ENCODE data around the gene BBX.
A peak's percentile ranks its signal among the peaks of the same experiment; 100 is the strongest.
"Not testable (repeated sequence)": the region's sequence is repeated elsewhere in the genome, so short reads cannot be mapped to it uniquely, and the experiment has no call there.

BBX gene

GRCh38 chr3:107543666-107544065, 20.9 kb downstream of the BBX start:
- DNase-seq: no peak

GRCh38 chr3:107545680-107546120, 22.9 kb downstream of the BBX start:
- DNase-seq: no peak

GRCh38 chr3:107548601-107549000, 25.8 kb downstream of the BBX start:
- DNase-seq: no peak

GRCh38 chr3:107555359-107555758, 32.6 kb downstream of the BBX start:
- no peak for DNase-seq

- no peak for DNase-seq
Observed at GRCh38 chr3:107557743-107558142, 35.0 kb downstream of the BBX start.

- no peak for DNase-seq
Observed at GRCh38 chr3:107560166-107560565, 37.4 kb downstream of the BBX start.

GRCh38 chr3:107561980-107562379, 39.2 kb downstream of the BBX start:
- no peak for DNase-seq

- no peak for DNase-seq
Observed at GRCh38 chr3:107562969-107563529, 40.3 kb downstream of the BBX start.

GRCh38 chr3:107565244-107565643, 42.5 kb downstream of the BBX start:
- DNase-seq: not testable (repeated sequence)

GRCh38 chr3:107571089-107571488, 48.3 kb downstream of the BBX start:
- not testable (repeated sequence) for DNase-seq

GRCh38 chr3:107571492-107571891, 48.7 kb downstream of the BBX start:
- DNase-seq: not testable (repeated sequence)

GRCh38 chr3:107574650-107575049, 51.9 kb downstream of the BBX start:
- DNase-seq: no peak

GRCh38 chr3:107578091-107578490, 55.3 kb downstream of the BBX start:
- no peak for DNase-seq

GRCh38 chr3:107578523-107578922, 55.8 kb downstream of the BBX start:
- DNase-seq: no peak

GRCh38 chr3:107579371-107579770, 56.6 kb downstream of the BBX start:
- DNase-seq: no peak

- DNase-seq: no peak
Observed at GRCh38 chr3:107581230-107581629, 58.5 kb downstream of the BBX start.

GRCh38 chr3:107588217-107588616, 65.5 kb downstream of the BBX start:
- DNase-seq: no peak

- DNase-seq: no peak
Observed at GRCh38 chr3:107589454-107589853, 66.7 kb downstream of the BBX start.

- DNase-seq: no peak
Observed at GRCh38 chr3:107590786-107591185, 68.0 kb downstream of the BBX start.

GRCh38 chr3:107592073-107592472, 69.3 kb downstream of the BBX start:
- DNase-seq: no peak

- DNase-seq: no peak
Observed at GRCh38 chr3:107594870-107595269, 72.1 kb downstream of the BBX start.

- no peak for DNase-seq
Observed at GRCh38 chr3:107596639-107597038, 73.9 kb downstream of the BBX start.

GRCh38 chr3:107598926-107599771, 76.4 kb downstream of the BBX start:
- peak; percentile 41 for DNase-seq

- no peak for DNase-seq
Observed at GRCh38 chr3:107599772-107600145, 77.0 kb downstream of the BBX start.

- DNase-seq: no peak
Observed at GRCh38 chr3:107600780-107601179, 78.0 kb downstream of the BBX start.

All from CD4-positive, alpha-beta T cell treated with Interferon gamma for 1 hour (primary cell).